ENCODE measurements around the gene ACOT11.

The ACOT11 gene

DNA sequence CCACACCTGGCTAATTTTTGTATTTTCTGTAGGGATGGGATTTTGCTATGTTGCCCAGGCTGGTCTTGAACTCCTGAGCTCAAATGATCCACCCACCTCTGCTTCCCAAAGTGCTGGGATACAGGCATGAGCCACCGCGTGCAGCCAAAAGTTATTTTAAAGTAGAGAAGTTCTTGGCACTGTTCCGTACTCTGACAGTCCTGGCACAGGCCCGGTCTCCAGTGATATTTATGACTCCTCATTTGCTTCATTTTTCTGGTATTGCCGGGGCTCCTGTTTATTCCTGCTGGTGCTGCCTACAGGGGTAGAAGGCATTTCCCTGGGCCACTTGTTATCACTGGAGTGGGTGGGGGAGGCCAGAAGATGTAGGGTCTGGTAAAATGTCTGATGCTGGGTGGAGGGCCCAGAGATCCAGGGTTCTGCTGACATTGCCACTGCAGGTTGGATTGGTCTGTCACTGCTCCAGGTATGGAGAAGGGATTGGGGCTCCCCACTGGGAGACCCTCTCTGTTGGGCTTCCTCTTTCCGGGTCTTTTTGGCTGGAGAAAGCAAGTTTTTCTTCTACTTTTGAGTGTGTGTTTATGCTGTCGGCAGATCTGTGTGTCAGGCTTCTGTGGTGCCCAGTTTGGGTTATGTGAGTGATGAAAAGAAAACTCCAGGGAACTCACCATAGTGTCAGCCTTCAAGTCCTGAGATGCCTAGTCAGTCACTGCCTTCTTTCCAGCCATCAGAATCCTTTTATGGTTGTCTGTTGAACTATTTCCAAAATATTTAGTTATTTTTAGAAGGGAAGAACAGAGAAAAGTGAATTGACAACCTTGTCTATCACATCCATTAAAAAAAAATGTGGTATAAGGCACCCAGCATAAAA is 98.0 kb downstream of the ACOT11 start:
- DNase-seq (ENCODE audit: low spot score): no peak

DNA sequence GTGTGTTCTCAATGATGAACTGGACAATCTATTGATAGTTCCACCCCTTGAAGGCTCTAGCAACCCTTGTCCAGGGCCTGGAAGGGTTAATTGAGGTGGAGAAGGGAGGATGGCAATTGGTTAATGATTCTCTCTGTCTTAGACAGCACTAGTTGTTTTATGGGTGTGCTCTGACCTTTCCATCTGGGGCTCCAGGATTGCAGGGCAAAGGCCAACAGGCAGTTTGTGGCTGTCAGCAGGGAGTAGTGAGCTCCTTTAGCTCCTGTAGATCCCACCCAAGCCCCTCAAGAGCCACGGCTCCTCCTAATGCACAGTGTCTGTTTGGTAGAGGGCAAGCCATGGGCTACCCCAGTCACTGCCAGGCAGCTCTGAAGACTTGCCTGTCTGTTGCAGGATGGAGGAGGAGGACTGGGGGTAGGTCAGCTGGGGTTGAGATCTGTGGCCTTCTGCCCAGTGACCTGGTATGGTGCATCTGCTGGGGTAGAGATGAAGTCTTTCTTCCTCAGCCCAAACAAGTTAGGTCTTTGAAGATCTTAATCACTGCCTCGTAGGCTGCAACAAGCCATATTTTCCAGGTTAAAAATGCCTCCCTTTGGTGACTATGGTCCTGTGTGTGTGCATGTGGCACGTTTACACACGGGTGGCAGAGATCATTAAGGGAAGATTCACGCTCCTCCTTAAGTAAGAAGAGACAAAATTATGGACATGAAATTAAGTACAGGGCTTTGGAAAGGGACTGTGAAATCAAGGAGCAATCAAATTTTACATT is 101.3 kb downstream of the ACOT11 start:
- peak; percentile 16 for DNase-seq (ENCODE audit: low spot score)

DNA sequence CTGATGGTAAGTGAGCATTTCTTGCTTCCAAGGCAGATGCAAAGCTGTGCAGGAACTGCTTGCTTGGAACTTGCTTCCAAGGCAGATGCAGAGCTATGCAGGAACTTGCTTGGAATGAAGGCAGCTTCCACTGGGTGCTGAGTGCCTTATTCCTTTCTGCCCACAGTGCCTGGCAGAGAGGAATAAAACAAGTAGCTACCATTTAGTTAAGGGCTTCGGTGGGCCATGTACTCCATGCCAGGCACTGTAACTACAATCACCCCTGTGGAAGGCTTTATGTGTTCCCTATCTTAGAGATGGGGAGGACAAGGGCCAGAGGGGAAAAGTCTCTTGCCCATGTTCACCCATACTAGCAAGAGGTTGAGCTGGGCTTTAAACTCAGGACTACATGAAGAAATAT is 101.9 kb downstream of the ACOT11 start:
- DNase-seq (ENCODE audit: low spot score): no peak

DNA sequence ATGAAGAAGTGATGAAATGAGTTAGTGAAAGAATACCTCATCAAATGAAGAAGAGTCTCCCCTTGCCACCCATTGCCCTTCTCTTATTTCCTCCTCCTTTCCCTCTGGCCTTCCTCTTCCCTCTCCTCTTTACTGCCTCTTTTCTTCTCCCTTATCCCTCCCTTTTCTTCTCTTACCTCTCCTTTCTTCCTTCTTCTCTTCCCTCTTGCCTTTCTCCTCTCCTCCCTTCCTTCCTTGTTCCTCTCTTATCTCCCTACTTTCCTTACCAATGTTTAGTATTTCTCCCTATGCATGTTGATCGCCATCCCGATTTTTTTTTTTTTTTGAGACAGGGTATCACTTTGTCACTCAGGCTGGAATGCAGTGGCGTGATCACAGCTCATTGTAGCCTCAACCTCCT is 102.4 kb downstream of the ACOT11 start:
- no peak for DNase-seq (ENCODE audit: low spot score)

DNA sequence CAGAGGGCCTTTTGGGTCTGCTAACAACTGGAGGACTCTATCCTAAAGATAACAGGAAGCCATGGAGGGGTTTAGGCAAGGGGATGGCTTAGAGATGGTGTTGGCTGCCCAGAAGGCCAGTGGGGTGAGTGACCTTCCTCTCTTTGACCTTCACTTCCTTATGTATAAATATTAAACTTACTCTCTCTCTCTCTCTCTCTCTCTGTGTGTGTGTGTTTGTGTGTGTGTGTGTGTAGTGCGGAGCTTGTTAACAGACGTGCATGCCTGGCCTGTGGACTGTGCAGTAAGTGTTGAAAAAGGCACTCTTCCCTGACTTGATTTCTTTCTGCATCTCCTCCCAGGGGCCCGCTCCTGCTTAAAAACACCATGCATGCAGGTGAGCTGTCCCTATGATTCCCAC is 103.6 kb downstream of the ACOT11 start:
- DNase-seq (ENCODE audit: low spot score): no peak

DNA sequence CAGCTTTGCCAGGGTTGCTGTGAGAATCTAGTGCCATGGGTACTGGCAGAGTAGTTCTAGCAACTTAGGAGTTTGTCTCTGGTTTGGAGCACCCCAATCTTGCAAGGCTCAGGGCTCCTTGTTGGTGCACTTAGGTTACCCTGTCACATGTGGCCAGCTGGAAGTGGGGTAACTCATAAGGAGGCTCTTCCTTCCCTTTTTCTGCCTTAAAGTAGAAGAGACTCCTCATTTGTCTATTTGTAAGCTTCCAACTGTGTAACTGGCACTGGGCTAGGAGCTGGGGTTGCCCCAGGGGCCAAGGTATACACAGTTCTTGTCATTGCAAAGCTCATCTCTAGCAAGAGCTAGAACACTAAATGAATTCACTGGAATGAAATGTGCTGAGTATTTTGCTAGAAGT is 104.1 kb downstream of the ACOT11 start:
- DNase-seq (ENCODE audit: low spot score): no peak

DNA sequence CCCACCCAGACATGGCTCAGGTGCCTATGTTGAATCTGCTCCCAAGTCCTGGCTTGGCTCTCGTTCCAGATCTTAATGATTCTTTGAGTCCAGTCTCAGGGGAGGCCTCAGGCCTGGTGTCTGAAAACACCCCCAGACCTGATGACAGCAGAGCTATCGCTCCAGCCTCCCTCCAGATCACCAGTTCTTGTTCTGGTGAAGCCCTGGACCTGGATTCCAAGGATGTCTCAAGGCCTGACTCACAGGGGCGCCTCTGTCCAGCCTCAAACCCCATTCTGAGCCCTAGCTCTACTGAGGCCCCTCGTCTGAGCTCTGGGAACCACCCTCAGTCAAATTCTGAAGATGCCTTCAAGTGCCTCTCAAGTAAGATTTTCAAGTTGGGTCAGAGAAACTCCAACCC is 105.0 kb downstream of the ACOT11 start:
- no peak for DNase-seq (ENCODE audit: low spot score)

DNA sequence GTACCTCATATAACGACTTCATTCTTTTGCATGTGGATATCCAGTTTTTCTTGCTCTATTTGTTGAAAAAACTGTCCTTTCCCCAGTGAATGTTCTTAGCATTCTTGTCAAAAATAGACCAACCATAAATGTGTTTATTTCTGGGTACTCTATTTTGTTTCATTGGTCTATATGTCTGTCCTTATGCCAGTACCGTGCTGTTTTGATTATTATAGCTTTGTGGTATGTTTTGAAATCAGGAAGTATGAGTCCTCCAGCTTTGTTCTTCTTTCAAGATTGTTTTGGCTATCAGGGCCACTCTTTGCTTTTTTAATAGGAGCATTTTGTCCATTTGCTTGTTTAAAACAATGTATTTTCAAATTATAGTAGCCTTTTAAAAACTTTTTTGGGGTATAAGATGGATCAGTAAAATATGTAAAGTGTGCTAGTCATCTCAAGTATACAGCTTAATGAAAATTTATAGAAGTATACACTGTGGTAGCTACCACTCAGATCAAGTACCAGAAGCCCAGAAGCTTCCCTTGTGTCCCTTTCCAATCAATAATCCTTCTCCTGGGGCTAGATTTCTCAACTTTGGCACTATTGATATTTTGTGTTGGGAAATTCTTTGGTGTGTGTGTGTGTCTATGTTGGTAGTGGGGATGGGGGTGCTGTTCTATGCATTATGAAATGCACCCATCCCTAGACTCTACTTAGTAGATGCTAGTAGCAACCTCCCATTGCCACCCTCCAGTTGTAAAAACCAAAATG is 110.3 kb downstream of the ACOT11 start:
- no peak for DNase-seq (ENCODE audit: low spot score)
